Lung (tissue), 12 donors: ENCODE measurements around the gene MYRIP. TPM values are rescaled to one million over a fixed set of nuclear protein-coding genes. Genes with fewer than 3 reads are reported as not detected.

Experiments used
- ATAC-seq: fragments of 200-7000 bp; cut with Tn5 transposase; one replicate; pipeline ENCODE4 v1.9.1; 2020; ENCODE audit warnings: moderate number of reproducible peaks; ENCODE audit not compliant: insufficient read depth, low FRiP score
- DNase-seq, 3 donors: peaks; one replicate each; pipeline ENCODE4 v3.0.0-alpha.2; 2013 to 2017
- H3K27ac ChIP-seq, 2 donors: one replicate each; pipeline ENCODE4 v1.5.1; 2013; ENCODE audit warnings: mild to moderate bottlenecking in 2 of 2, moderate library complexity in 2 of 2, control low read depth in 1 of 2, inconsistent platforms in 1 of 2, low read depth in 1 of 2, low read length in 1 of 2
- H3K27me3 ChIP-seq, 3 donors: one replicate each; pipeline ENCODE4 v1.5.1; 2013; ENCODE audit warnings: low read length in 2 of 3; ENCODE audit not compliant: control insufficient read depth in 3 of 3, insufficient read depth in 3 of 3
- H3K36me3 ChIP-seq, 4 donors: one replicate each; pipeline ENCODE4 v1.5.1; 2013; ENCODE audit warnings: low read length in 4 of 4, mild to moderate bottlenecking in 1 of 4, moderate library complexity in 1 of 4; ENCODE audit not compliant: control insufficient read depth in 4 of 4, insufficient read depth in 4 of 4
- H3K4me1 ChIP-seq, 5 donors: one replicate each; pipeline ENCODE4 v1.5.1; 2013; ENCODE audit warnings: low read length in 5 of 5, mild to moderate bottlenecking in 2 of 5, moderate library complexity in 1 of 5; ENCODE audit not compliant: control insufficient read depth in 5 of 5, insufficient read depth in 5 of 5
- H3K4me3 ChIP-seq: one replicate; pipeline ENCODE4 v1.5.1; 2013; ENCODE audit warnings: mild to moderate bottlenecking, control low read depth, moderate library complexity
- H3K9ac ChIP-seq, 2 donors: one replicate each; pipeline ENCODE4 v1.5.1; 2013; ENCODE audit warnings: low read length in 2 of 2, control low read depth in 1 of 2; ENCODE audit not compliant: insufficient read depth in 1 of 2
- H3K9me3 ChIP-seq, 4 donors: one replicate each; pipeline ENCODE4 v1.5.1; 2013; ENCODE audit warnings: low read length in 3 of 4, mild to moderate bottlenecking in 1 of 4, moderate library complexity in 1 of 4; ENCODE audit not compliant: control insufficient read depth in 4 of 4, insufficient read depth in 3 of 4
- CTCF ChIP-seq: IDR thresholded peaks from 2 replicates; pipeline ENCODE4 v1.5.1; 2012; ENCODE audit warnings: mild to moderate bottlenecking; ENCODE audit errors: control extremely low read depth, extremely low read depth
- WGBS, 2 donors: extraction: QIAGEN DNeasy Blood & Tissue Kit; methylation state at CpG; one replicate each; pipeline ENCODE4 v1.1.7; 2013; 5-methylcytosine and 5-hydroxymethylcytosine counted together
- polyA plus RNA-seq, 2 donors: library from polyadenylated mRNA; stranded (reverse); fragments of 200-250 nt; gene quantifications; one replicate each; pipeline ENCODE4 v1.2.1, GENCODE V29; 2013
- total RNA-seq, 2 donors: library from RNA; depleted of rRNA in 1 of 2; stranded (reverse); fragments of >200 nt in 1 of 2; gene quantifications; one replicate each; pipeline ENCODE4 v1.2.1, GENCODE V29; 2014 to 2021
- donor health status: control.
- donor health status: control.
- donor health status: Bipolar disorder and iron deficiency.
- donor health status: healthy.
- donor health status: DM: yes; HTN: yes; CAD: no.

The MYRIP gene
- total and polyA plus RNA-seq, 4 donors: 0.30 to 2.5 (median 0.77) TPM

GRCh38 chr3:40068636-40069035 is 259.2 kb downstream of the MYRIP start:
- TF ChIP-seq CTCF: no peak
- H3K9ac ChIP-seq: no peak overlapping the region
- WGBS, 2 donors: 84 to 89% methylated on average over 4 of the region's 4 CpGs
- no peak for ATAC-seq
- no peak for DNase-seq
- H3K36me3 ChIP-seq: no peaks in the 10 kb centered on the region
- H3K9me3 ChIP-seq: no peaks in the 10 kb centered on the region
- H3K4me3 ChIP-seq: no peak overlapping the region
- no peak overlapping the region for H3K27ac ChIP-seq
- no peaks in the 10 kb centered on the region for H3K4me1 ChIP-seq
- H3K27me3 ChIP-seq: no peaks in the 10 kb centered on the region

GRCh38 chr3:40070816-40071215 is 261.4 kb downstream of the MYRIP start:
- Histone ChIP-seq H3K27ac (no peak overlapping the region), H3K36me3 (no peaks in the 10 kb centered on the region), H3K4me1 (no peaks in the 10 kb centered on the region), H3K9ac (no peak overlapping the region), H3K9me3 (no peaks in the 10 kb centered on the region), H3K4me3 (no peak overlapping the region), H3K27me3 (no peaks in the 10 kb centered on the region)
- 93 to 100% methylated on average over 1 of the region's 1 CpG for WGBS, 2 donors
- ATAC-seq (no peak), DNase-seq (no peak)
- TF ChIP-seq CTCF: no peak

GRCh38 chr3:40071683-40072238 is 262.4 kb downstream of the MYRIP start:
- Histone ChIP-seq H3K9me3 (no peaks in the 10 kb centered on the region), H3K27me3 (no peaks in the 10 kb centered on the region), H3K9ac (no peak overlapping the region), H3K4me3 (no peak overlapping the region), H3K27ac (no peak overlapping the region), H3K4me1 (no peaks in the 10 kb centered on the region), H3K36me3 (no peaks in the 10 kb centered on the region)
- no peak for ATAC-seq
- no peak for TF ChIP-seq CTCF
- 91 to 96% methylated on average over 3 of the region's 3 CpGs for WGBS, 2 donors
- no peak for DNase-seq
